ENCODE data around the gene NPHP4.

Gene NPHP4

DNA sequence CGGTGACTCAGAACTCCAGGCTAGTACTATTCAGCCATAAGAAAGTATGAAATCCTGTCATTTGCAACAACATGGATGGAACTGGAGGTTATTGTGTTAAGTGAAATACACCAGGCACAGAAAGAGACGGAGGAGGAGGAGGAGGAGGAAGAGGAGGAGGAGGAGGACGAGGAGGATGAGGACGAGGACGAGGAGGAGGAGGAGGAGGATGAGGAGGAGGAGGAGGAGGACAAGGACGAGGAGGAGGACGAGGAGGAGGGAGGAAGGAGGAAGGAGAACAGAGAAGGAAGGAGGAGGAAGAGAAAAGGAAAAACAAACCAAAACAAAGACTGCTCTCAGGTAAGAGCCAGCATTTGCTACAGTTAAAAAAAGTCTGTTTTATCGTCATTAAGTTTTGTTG, 178.7 kb downstream of the NPHP4 start:
- DNase-seq (ENCODE audit: low read depth) = no peak
- H3K4me3 ChIP-seq (ENCODE audit: low read depth, low read length) = no peak overlapping the region
